HepG2 (cell line): ENCODE measurements around the gene TMEM165. TPM values are rescaled to one million over a fixed set of nuclear protein-coding genes. Genes with fewer than 3 reads are reported as not detected.

ENCODE experiments used
- ATAC-seq: fragments of 200-7000 bp; cut with Tn5 transposase; 3 replicates; pipeline ENCODE4 v1.9.1; 2020; ENCODE audit warnings: mild to moderate bottlenecking, moderate library complexity
- BruUV-seq: library from RNA; stranded (reverse); fragments of 400-500 nt; replicated peaks from 2 replicates; lab custom pipeline; 2021; lab: Mats Ljungman, UMichigan
- CTCF ChIA-PET: fragments of 300-600 bp; formaldehyde crosslinking; extraction: SDS; loops from one replicate; lab custom pipeline; 2021; ENCODE audit warnings: low total read pairs, inconsistent platforms, low intra/inter-chr PET ratio; lab: Yijun Ruan, JAX
- POLR2A ChIA-PET: fragments of 350-600 bp; sonication (Branson Sonifier 250); formaldehyde crosslinking; loops from one replicate; lab custom pipeline; 2020; ENCODE audit warnings: antibody characterized with exemption, inconsistent platforms; lab: Yijun Ruan, JAX
- DNase-seq: peaks from one replicate; pipeline ENCODE4 v3.0.0-alpha.2; 2015; ENCODE audit warnings: low spot score
- FAIRE-seq: peaks from 3 replicates; lab custom pipeline; 2011; peaks lifted over from hg19 to GRCh38; lab: Jason Lieb, UNC
- H2AFZ ChIP-seq: one replicate; pipeline ENCODE4 v1.6.1; 2011; ENCODE audit warnings: low read length, inconsistent platforms
- H3K27ac ChIP-seq: fragments of 300-600 bp; 3 replicates; pipeline ENCODE4 v1.8.0; 2011; ENCODE audit warnings: mixed run types, mild to moderate bottlenecking, mixed read lengths, low read length, inconsistent platforms; ENCODE audit not compliant: insufficient read depth; ENCODE audit errors: extremely low read length
- H3K27me3 ChIP-seq, 2 experiments: fragments of 200-600 bp in 1 of 2; 2 replicates in 1 of 2; 3 replicates in 1 of 2; pipeline versions ENCODE4 v1.6.0 to v1.8.0; 2011; ENCODE audit warnings: low read length in 2 of 2, mild to moderate bottlenecking in 2 of 2, moderate library complexity in 2 of 2, inconsistent platforms in 1 of 2; ENCODE audit not compliant: insufficient read depth in 2 of 2, control insufficient read depth in 1 of 2
- H3K36me3 ChIP-seq, 2 experiments: fragments of 200-600 bp in 1 of 2; replicated peaks in 1 of 2; 2 replicates in 1 of 2; 3 replicates in 1 of 2; pipeline versions ENCODE4 v1.5.1 to v1.8.0; 2011; ENCODE audit warnings: low read length in 2 of 2, inconsistent platforms in 1 of 2; ENCODE audit not compliant: insufficient read depth in 2 of 2, control insufficient read depth in 1 of 2
- H3K4me1 ChIP-seq: 2 replicates; pipeline ENCODE4 v1.5.1; 2012; ENCODE audit warnings: low read length, inconsistent platforms; ENCODE audit not compliant: insufficient read depth
- H3K4me2 ChIP-seq: 2 replicates; pipeline ENCODE4 v1.6.0; 2011; ENCODE audit warnings: low read depth, low read length, inconsistent platforms
- H3K4me3 ChIP-seq, 3 experiments: fragments of 200-600 bp in 1 of 3; sonication (generic), shearing (Covaris generic) in 1 of 3; replicated peaks in 1 of 3; 2 replicates each; pipeline ENCODE4 v1.5.1; 2011 to 2016; ENCODE audit warnings: low read length in 3 of 3, inconsistent platforms in 2 of 3, low read depth in 2 of 3, mild to moderate bottlenecking in 2 of 3, control low read depth in 1 of 3, mixed read lengths in 1 of 3; ENCODE audit not compliant: insufficient read depth in 1 of 3
- H3K79me2 ChIP-seq: one replicate; pipeline ENCODE4 v1.6.1; 2011; ENCODE audit warnings: low read length, inconsistent platforms; ENCODE audit not compliant: insufficient read depth
- H3K9ac ChIP-seq: 2 replicates; pipeline ENCODE4 v1.6.0; 2011; ENCODE audit warnings: mild to moderate bottlenecking, low read depth, low read length, inconsistent platforms; ENCODE audit not compliant: insufficient read depth
- H3K9me3 ChIP-seq: 2 replicates; pipeline ENCODE4 v1.5.1; 2012; ENCODE audit warnings: mild to moderate bottlenecking, low read length
- H4K20me1 ChIP-seq: 2 replicates; pipeline ENCODE4 v1.6.0; 2011; ENCODE audit warnings: inconsistent platforms, mild to moderate bottlenecking, low read length, moderate library complexity; ENCODE audit not compliant: insufficient read depth
- BCL6 ChIP-seq: IDR thresholded peaks from 2 replicates; pipeline ENCODE4 v1.6.1; 2016; ENCODE audit warnings: missing genetic modification reagents, missing compliant biosample characterization
- E2F1 ChIP-seq: sonication (generic); formaldehyde crosslinking; IDR thresholded peaks from 2 replicates; pipeline ENCODE4 v1.5.0; 2020; ENCODE audit warnings: missing genetic modification reagents
- GTF3A ChIP-seq: sonication (generic); formaldehyde crosslinking; conservative IDR thresholded peaks from 2 replicates; pipeline ENCODE4 v1.4.0; 2020; ENCODE audit warnings: mild to moderate bottlenecking, missing genetic modification reagents
- NR3C1 ChIP-seq: sonication (generic); formaldehyde crosslinking; IDR thresholded peaks from 2 replicates; pipeline ENCODE4 v1.4.0; 2020; ENCODE audit warnings: missing genetic modification reagents
- TEF ChIP-seq: sonication (generic); formaldehyde crosslinking; IDR thresholded peaks from 2 replicates; pipeline ENCODE4 v1.5.0; 2020; ENCODE audit warnings: missing genetic modification reagents
- ZFP90 ChIP-seq: sonication (generic); formaldehyde crosslinking; IDR thresholded peaks from 2 replicates; pipeline ENCODE4 v1.8.0; 2022; ENCODE audit warnings: missing genetic modification reagents, mild to moderate bottlenecking, inconsistent platforms, borderline replicate concordance
- ZNF33B ChIP-seq: sonication (generic); formaldehyde crosslinking; IDR thresholded peaks from 2 replicates; pipeline ENCODE4 v1.5.1; 2020; ENCODE audit warnings: mild to moderate bottlenecking, missing genetic modification reagents
- ZNF580 ChIP-seq: IDR thresholded peaks from 2 replicates; pipeline ENCODE4 v1.6.1; 2016; ENCODE audit warnings: low read depth, borderline replicate concordance
- ZSCAN31 ChIP-seq: sonication (generic); formaldehyde crosslinking; IDR thresholded peaks from 2 replicates; pipeline ENCODE4 v1.5.0; 2020; ENCODE audit warnings: low read depth, mild to moderate bottlenecking, missing genetic modification reagents
- WGBS: methylation state at CpG from one replicate; pipeline ENCODE4 v1.1.6; 2017; ENCODE audit warnings: low lambda C conversion rate; 5-methylcytosine and 5-hydroxymethylcytosine counted together
- in situ Hi-C: cut with HindIII; loops from 2 replicates; pipeline ENCODE4 v1.10.0; 2017; ENCODE audit warnings: low pct_unique_long_range_greater_than_20kb; ENCODE audit not compliant: extremely low pct_ligation_motif_present
- intact Hi-C: fragments of 100-400 bp; cut with micrococcal nuclease; formaldehyde crosslinking; loops from one replicate; pipeline ENCODE4 v1.10.0; 2022; ENCODE audit not compliant: unreplicated experiment
- polyA plus RNA-seq, 8 experiments: library from polyadenylated mRNA; depleted of rRNA in 3 of 8; stranded (reverse) in 7 of 8; unstranded in 1 of 8; fragments of >200 nt; fragmentation: Illumina TruSeq in 4 of 8; extraction: Trizol in 4 of 8; gene quantifications; 2 replicates each; pipeline versions ENCODE4 v1.2.1 to v1.2.3, GENCODE V29; 2011 to 2016; ENCODE audit warnings: low read depth in 4 of 8, missing spikeins in 1 of 8, mixed read lengths in 1 of 8; ENCODE audit not compliant: insufficient read depth in 1 of 8
- total RNA-seq, 5 experiments: library from RNA; depleted of rRNA; stranded (reverse); fragments of >200 nt; fragmentation: Illumina TruSeq; extraction: Trizol; gene quantifications; 2 replicates each; pipeline ENCODE4 v1.2.3, GENCODE V29; 2016; ENCODE audit warnings: low read depth in 1 of 5
- TF ChIP-seq, protein P1 (sequence below): sonication (generic); formaldehyde crosslinking; conservative IDR thresholded peaks from 2 replicates; pipeline ENCODE4 v1.8.1; 2023; ENCODE audit warnings: missing genetic modification reagents

The TMEM165 gene
- total and polyA plus RNA-seq, 2 of the 13 experiments (the other 11 are each of a cell fraction or from before 2014, with no cell fraction given) = 54.6 to 103 TPM

- 0 out of 2 replicates have a peak, but pooled peaks have one; percentile 6 for TF ChIP-seq BCL6
These were observed 28.6 kb upstream of the TMEM165 start (continued) for GRCh38 chr4:55367084-55367722.

DNA sequence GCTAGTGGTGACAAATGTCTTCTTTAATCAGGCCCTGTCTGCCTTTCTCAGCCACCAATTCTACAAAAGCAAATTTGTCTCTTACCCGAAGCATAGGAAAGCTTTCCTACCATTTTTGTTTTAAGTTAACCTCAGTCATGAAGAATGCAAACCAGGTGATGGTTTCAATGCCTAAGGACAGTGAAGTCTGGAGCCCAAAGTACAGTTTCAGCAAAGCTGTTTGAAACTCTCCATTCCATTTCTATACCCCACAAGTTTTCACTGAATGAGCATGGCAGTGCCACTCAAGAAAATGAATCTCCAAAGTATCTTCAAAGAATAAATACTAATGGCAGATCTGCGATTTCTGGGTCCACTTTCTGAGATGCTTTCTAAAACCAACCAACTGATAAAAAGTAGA lies 25.8 kb upstream of the TMEM165 start:
- H3K9ac ChIP-seq = no peak overlapping the region
- no peak for FAIRE-seq
- no peaks in the 10 kb centered on the region for H3K9me3 ChIP-seq
- no peak for TF ChIP-seq NR3C1 (CRISPR knock-in tag)
- POLR2A ChIA-PET = no interaction called here
- H3K36me3 ChIP-seq = no peaks in the 10 kb centered on the region
- DNase-seq = no peak
- H3K4me1 ChIP-seq = peaks cover 17% of the 10 kb centered on the region
- H2AFZ ChIP-seq = no peak overlapping the region
- H3K79me2 ChIP-seq = no peaks in the 10 kb centered on the region
- no peak overlapping the region for H3K4me2 ChIP-seq
- H4K20me1 ChIP-seq = no peaks in the 10 kb centered on the region
- ATAC-seq = no peak
- H3K27me3 ChIP-seq = no peaks in the 10 kb centered on the region
- no TSS peak for BruUV-seq
- CTCF ChIA-PET = no interaction called here
- intact Hi-C loops = no loop called here
- in situ Hi-C loops = no loop called here
- no peak overlapping the region for H3K4me3 ChIP-seq
- H3K27ac ChIP-seq = no peak overlapping the region
- 100% methylated on average over 2 of the region's 2 CpGs for WGBS

GRCh38 chr4:55372259-55372658 lies 23.5 kb upstream of the TMEM165 start:
- Histone ChIP-seq H3K4me1 (peaks cover 8% of the 10 kb centered on the region), H3K27ac (no peak overlapping the region), H2AFZ (no peak overlapping the region), H3K36me3 (no peaks in the 10 kb centered on the region), H3K9ac (no peak overlapping the region), H3K79me2 (no peaks in the 10 kb centered on the region), H4K20me1 (no peaks in the 10 kb centered on the region), H3K9me3 (no peaks in the 10 kb centered on the region), H3K4me2 (no peak overlapping the region), H3K4me3 (no peak overlapping the region), H3K27me3 (no peaks in the 10 kb centered on the region)
- ChIA-PET POLR2A (no interaction called here), CTCF (no interaction called here)
- in situ Hi-C loops (no loop called here), intact Hi-C loops (no loop called here)
- 94% methylated on average over 7 of the region's 7 CpGs for WGBS
- FAIRE-seq (no peak), DNase-seq (no peak), ATAC-seq (no peak)
- no TSS peak for BruUV-seq
- TF ChIP-seq ZNF580 (CRISPR knock-in tag) = no peak
- no peak for TF ChIP-seq ZSCAN31 (CRISPR knock-in tag)
- no peak for TF ChIP-seq GTF3A (CRISPR knock-in tag)
- TF ChIP-seq E2F1 (CRISPR knock-in tag) = no peak
- TF ChIP-seq, protein P1, sequence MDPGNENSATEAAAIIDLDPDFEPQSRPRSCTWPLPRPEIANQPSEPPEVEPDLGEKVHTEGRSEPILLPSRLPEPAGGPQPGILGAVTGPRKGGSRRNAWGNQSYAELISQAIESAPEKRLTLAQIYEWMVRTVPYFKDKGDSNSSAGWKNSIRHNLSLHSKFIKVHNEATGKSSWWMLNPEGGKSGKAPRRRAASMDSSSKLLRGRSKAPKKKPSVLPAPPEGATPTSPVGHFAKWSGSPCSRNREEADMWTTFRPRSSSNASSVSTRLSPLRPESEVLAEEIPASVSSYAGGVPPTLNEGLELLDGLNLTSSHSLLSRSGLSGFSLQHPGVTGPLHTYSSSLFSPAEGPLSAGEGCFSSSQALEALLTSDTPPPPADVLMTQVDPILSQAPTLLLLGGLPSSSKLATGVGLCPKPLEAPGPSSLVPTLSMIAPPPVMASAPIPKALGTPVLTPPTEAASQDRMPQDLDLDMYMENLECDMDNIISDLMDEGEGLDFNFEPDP (CRISPR knock-in tag) = no peak
- no peak for TF ChIP-seq TEF
- TF ChIP-seq ZNF33B (CRISPR knock-in tag) = no peak
- no peak for TF ChIP-seq ZFP90 (CRISPR knock-in tag)
